Bronchial epithelial cell (primary cell): ENCODE results near the gene DLGAP1. TPM values are rescaled to one million over a fixed set of nuclear protein-coding genes. Genes with fewer than 3 reads are reported as not detected.

Experiments used
- DNase-seq: peaks from one replicate; pipeline ENCODE4 v3.0.0-alpha.2; 2010; ENCODE audit warnings: low read depth
- FAIRE-seq: peaks from 2 replicates; lab custom pipeline; 2011; peaks lifted over from hg19 to GRCh38; lab: Jason Lieb, UNC
- H3K27me3 ChIP-seq: 2 replicates; pipeline ENCODE4 v1.5.1; 2011; ENCODE audit warnings: low read length; ENCODE audit not compliant: control insufficient read depth, insufficient read depth
- H3K36me3 ChIP-seq: 2 replicates; pipeline ENCODE4 v1.5.1; 2011; ENCODE audit warnings: low read length; ENCODE audit not compliant: control insufficient read depth, insufficient read depth
- H3K4me3 ChIP-seq: 2 replicates; pipeline ENCODE4 v1.5.1; 2011; ENCODE audit warnings: mild to moderate bottlenecking, low read depth, low read length, control low read depth
- CTCF ChIP-seq: IDR thresholded peaks from 2 replicates; pipeline ENCODE4 v1.5.1; 2011; ENCODE audit warnings: mild to moderate bottlenecking, moderate library complexity, low read length, control low read depth, inconsistent platforms; ENCODE audit not compliant: insufficient read depth, severe bottlenecking
- total RNA-seq: library from RNA; depleted of rRNA; stranded (reverse); fragments of >200 nt; gene quantifications from 2 replicates; pipeline ENCODE4 v1.2.1, GENCODE V29; 2014

DLGAP1 gene
- total RNA-seq, 1 donor from 2014 or later = not detected

GRCh38 chr18:3903337-3903736, 551.8 kb downstream of the DLGAP1 start:
- no peaks in the 10 kb centered on the region for H3K36me3 ChIP-seq
- TF ChIP-seq CTCF = no peak
- no peaks in the 10 kb centered on the region for H3K27me3 ChIP-seq
- FAIRE-seq (no peak), DNase-seq (peak; percentile 98)
- no peak overlapping the region for H3K4me3 ChIP-seq

GRCh38 chr18:3902676-3903075, 552.4 kb downstream of the DLGAP1 start:
- FAIRE-seq (no peak), DNase-seq (no peak)
- Histone ChIP-seq H3K36me3 (no peaks in the 10 kb centered on the region), H3K27me3 (no peaks in the 10 kb centered on the region), H3K4me3 (no peak overlapping the region)
- no peak for TF ChIP-seq CTCF

- TF ChIP-seq CTCF = no peak
- no peaks in the 10 kb centered on the region for H3K36me3 ChIP-seq
- FAIRE-seq (no peak), DNase-seq (no peak)
- H3K27me3 ChIP-seq = no peaks in the 10 kb centered on the region
- H3K4me3 ChIP-seq = no peak overlapping the region
Measured at GRCh38 chr18:3901811-3902210, 553.3 kb downstream of the DLGAP1 start.

GRCh38 chr18:3901042-3901441, 554.1 kb downstream of the DLGAP1 start:
- Histone ChIP-seq H3K27me3 (no peaks in the 10 kb centered on the region), H3K36me3 (no peaks in the 10 kb centered on the region), H3K4me3 (no peak overlapping the region)
- no peak for DNase-seq
- FAIRE-seq = no peak
- no peak for TF ChIP-seq CTCF

GRCh38 chr18:3900327-3900726, 554.8 kb downstream of the DLGAP1 start:
- H3K36me3 ChIP-seq = no peaks in the 10 kb centered on the region

More at GRCh38 chr18:3900327-3900726, 554.8 kb downstream of the DLGAP1 start:
- Histone ChIP-seq H3K4me3 (no peak overlapping the region), H3K27me3 (no peaks in the 10 kb centered on the region)
- no peak for DNase-seq
- no peak for TF ChIP-seq CTCF
- FAIRE-seq = no peak
